ENCODE measurements around the gene EXD3.

Gene EXD3

DNA sequence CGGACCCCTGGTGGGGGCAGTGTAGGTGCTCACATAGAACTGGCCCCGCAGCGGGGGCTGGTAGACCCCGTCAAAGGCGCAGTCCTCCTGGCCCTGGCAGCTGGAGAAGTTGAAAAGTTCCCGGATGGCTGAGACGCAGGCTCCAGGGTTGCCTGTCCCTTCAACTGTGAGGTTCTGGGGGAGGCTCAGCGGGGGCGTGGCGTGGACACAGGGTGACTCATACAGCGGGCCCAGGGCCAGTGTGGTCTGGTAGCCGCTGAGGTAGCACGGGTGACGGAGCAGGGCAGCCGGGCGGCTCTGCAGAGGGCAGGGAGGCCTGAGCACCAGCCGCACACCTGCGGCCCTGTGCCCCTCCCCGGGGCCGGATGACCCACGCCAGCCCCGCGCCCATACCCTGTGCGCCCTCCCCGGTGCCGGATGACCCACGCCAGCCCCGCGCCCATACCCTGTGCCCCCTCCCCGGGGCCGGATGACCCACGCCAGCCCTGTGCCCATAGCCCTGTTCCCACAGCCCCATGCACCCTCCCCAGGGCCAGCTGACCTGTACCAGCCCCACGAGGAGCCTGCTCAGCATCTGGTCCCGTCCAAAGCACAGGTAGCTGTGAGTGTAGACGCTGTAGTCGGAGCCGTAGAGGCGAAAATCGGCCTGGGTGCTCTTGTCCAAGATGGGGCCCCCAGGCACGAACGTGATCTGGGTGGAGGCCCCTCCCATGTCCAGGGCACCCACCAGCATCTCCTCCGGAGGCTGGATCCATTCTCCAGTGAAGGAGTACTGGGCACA, 13.2 kb upstream of the EXD3 start:
- TF ChIP-seq, protein P1, sequence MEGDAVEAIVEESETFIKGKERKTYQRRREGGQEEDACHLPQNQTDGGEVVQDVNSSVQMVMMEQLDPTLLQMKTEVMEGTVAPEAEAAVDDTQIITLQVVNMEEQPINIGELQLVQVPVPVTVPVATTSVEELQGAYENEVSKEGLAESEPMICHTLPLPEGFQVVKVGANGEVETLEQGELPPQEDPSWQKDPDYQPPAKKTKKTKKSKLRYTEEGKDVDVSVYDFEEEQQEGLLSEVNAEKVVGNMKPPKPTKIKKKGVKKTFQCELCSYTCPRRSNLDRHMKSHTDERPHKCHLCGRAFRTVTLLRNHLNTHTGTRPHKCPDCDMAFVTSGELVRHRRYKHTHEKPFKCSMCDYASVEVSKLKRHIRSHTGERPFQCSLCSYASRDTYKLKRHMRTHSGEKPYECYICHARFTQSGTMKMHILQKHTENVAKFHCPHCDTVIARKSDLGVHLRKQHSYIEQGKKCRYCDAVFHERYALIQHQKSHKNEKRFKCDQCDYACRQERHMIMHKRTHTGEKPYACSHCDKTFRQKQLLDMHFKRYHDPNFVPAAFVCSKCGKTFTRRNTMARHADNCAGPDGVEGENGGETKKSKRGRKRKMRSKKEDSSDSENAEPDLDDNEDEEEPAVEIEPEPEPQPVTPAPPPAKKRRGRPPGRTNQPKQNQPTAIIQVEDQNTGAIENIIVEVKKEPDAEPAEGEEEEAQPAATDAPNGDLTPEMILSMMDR (IDR thresholded peaks at IDR 0.05; ENCODE audit: control insufficient read depth, extremely low read depth, insufficient read depth), result no peak
- no peak overlapping the region for H3K4me3 ChIP-seq (ENCODE audit: low read depth, low read length)
- no peak for DNase-seq (ENCODE audit: low read depth)

- DNase-seq (ENCODE audit: low read depth), result no peak
- TF ChIP-seq, protein P1 (IDR thresholded peaks at IDR 0.05; ENCODE audit: control insufficient read depth, extremely low read depth, insufficient read depth), result no peak
- no peak overlapping the region for H3K4me3 ChIP-seq (ENCODE audit: low read depth, low read length)
These were observed 12.5 kb upstream of the EXD3 start for GRCh38 chr9:137435381-137435891.

DNA sequence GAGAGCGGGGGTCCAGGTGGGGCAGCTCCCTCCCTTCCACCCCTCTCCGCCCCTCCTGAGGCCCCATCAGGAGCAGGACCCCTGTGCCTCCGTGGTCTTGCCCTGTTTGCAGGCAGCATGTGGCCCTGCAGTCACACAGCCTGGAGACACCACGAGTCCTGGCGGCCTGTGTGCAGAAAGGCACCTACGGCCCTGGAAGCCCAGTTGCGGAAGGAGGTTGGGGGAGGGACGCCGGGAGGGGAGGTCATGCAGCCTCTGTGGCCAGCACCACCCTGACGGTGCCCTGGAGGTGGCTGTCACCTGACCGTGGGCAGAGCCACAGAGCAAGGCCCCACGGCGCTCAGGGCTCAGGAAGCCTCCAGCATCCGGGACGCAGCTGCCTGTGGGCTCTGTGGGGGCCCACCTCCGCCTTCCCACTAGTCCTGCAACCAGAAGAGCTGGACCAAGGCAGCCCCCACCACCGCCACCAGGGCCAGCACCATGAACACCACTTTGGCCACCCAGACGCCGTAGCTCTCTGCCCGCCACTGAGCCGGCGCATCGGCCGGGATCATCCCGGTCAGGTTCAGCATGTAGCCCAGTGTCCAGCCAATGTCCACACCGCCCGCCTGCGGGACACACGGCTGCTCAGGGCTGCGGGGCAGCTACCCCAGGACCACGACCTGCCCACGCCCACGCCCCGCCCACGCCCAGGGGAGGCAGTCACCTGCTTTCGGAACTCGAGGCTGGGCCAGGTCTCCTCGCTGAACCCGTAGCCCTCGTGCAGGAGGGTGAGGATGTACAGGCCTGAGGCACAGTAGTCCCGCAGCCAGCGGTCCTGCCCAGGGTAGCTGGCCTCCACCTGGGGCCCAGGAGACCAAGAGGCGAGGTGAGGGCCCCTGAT, 11.8 kb upstream of the EXD3 start:
- H3K4me3 ChIP-seq (ENCODE audit: low read depth, low read length), result no peak overlapping the region
- TF ChIP-seq, protein P1 (IDR thresholded peaks at IDR 0.05; ENCODE audit: control insufficient read depth, extremely low read depth, insufficient read depth), result no peak
- no peak for DNase-seq (ENCODE audit: low read depth)

- no peak overlapping the region for H3K4me3 ChIP-seq (ENCODE audit: low read depth, low read length)
These were observed 11.0 kb upstream of the EXD3 start for GRCh38 chr9:137433916-137434431.

GRCh38 chr9:137433349-137433915, 10.5 kb upstream of the EXD3 start:
- no peak overlapping the region for H3K4me3 ChIP-seq (ENCODE audit: low read depth, low read length)
- TF ChIP-seq, protein P1 (IDR thresholded peaks at IDR 0.05; ENCODE audit: control insufficient read depth, extremely low read depth, insufficient read depth), result no peak
- no peak for DNase-seq (ENCODE audit: low read depth)

More at GRCh38 chr9:137433916-137434431, 11.0 kb upstream of the EXD3 start:
- TF ChIP-seq, protein P1 (IDR thresholded peaks at IDR 0.05; ENCODE audit: control insufficient read depth, extremely low read depth, insufficient read depth), result no peak
- DNase-seq (ENCODE audit: low read depth), result no peak

- DNase-seq (ENCODE audit: low read depth), result no peak
- TF ChIP-seq, protein P1 (IDR thresholded peaks at IDR 0.05; ENCODE audit: control insufficient read depth, extremely low read depth, insufficient read depth), result no peak
These were observed 9.9 kb upstream of the EXD3 start for GRCh38 chr9:137432687-137433348.

More at GRCh38 chr9:137432687-137433348, 9.9 kb upstream of the EXD3 start:
- H3K4me3 ChIP-seq (ENCODE audit: low read depth, low read length), result no peak overlapping the region
